Right atrium auricular region (tissue), 2 donors: Measurements from ENCODE around the gene TBC1D2. TPM values are rescaled to one million over a fixed set of nuclear protein-coding genes. Genes with fewer than 3 reads are reported as not detected.
A peak's percentile ranks its signal among the peaks of the same experiment; 100 is the strongest.

Experiments
- DNase-seq: peaks from one replicate; pipeline ENCODE4 v3.0.0-alpha.2; 2019; ENCODE audit warnings: low spot score
- H3K27ac ChIP-seq, 2 donors: fragments of 200-600 bp; sonication (generic); 1 replicate in 1 of 2; 2 replicates in 1 of 2; pipeline ENCODE4 v1.5.1; 2016 to 2019
- H3K27me3 ChIP-seq, 2 donors: fragments of 200-600 bp; sonication (generic); one replicate each; pipeline versions ENCODE4 v1.5.1 to v1.6.0; 2017 to 2019
- H3K36me3 ChIP-seq: fragments of 200-600 bp; sonication (generic); one replicate; pipeline ENCODE4 v1.5.1; 2016
- H3K4me1 ChIP-seq, 2 donors: fragments of 200-600 bp; sonication (generic); one replicate each; pipeline versions ENCODE4 v1.5.1 to v1.6.0; 2017 to 2019
- H3K4me3 ChIP-seq, 2 donors: fragments of 200-600 bp; sonication (generic); 1 replicate in 1 of 2; 2 replicates in 1 of 2; pipeline ENCODE4 v1.5.1; 2017 to 2019; ENCODE audit warnings: mild to moderate bottlenecking in 1 of 2, moderate library complexity in 1 of 2
- H3K9me3 ChIP-seq, 2 donors: fragments of 200-600 bp; sonication (generic); one replicate each; pipeline ENCODE4 v1.5.1; 2019
- CTCF ChIP-seq, 2 donors: fragments of 200-600 bp; sonication (generic); IDR thresholded peaks; one replicate each; pipeline ENCODE4 v1.5.1; 2019; ENCODE audit warnings: antibody characterized with exemption in 2 of 2
- total RNA-seq, 2 donors: library from RNA; depleted of rRNA; stranded (reverse); fragments of >200 nt; gene quantifications; one replicate each; pipeline ENCODE4 v1.1.0, GENCODE V29; 2016

TBC1D2 gene
- total RNA-seq, 2 donors from 2014 or later, result 2.6 to 4.6 TPM

- Histone ChIP-seq H3K27ac (no peak overlapping the region), H3K36me3 (no peaks in the 10 kb centered on the region), H3K4me1 (peaks cover 0 to 10% of the 10 kb centered on the region in 2 donors), H3K9me3 (no peaks in the 10 kb centered on the region), H3K27me3 (no peaks in the 10 kb centered on the region), H3K4me3 (no peak overlapping the region)
- no peak for DNase-seq
- no peak for TF ChIP-seq CTCF (IDR thresholded peaks at IDR 0.05)
Measured at GRCh38 chr9:98259791-98260190, 4.3 kb upstream of the TBC1D2 start.

- H3K27ac ChIP-seq, result peak overlapping the region; percentile 92 to 93
Measured at GRCh38 chr9:98256756-98257155, 1.3 kb upstream of the TBC1D2 start.

GRCh38 chr9:98255061-98255577 lies 330 bp downstream of the TBC1D2 start:
- peak overlapping the region; percentile 92 to 93 for H3K27ac ChIP-seq
- H3K36me3 ChIP-seq, result no peaks in the 10 kb centered on the region
- no peaks in the 10 kb centered on the region for H3K9me3 ChIP-seq
- DNase-seq, result no peak
- H3K4me3 ChIP-seq, result peak overlapping the region; percentile 74 to 80
- TF ChIP-seq CTCF (IDR thresholded peaks at IDR 0.05), result no peak
- H3K4me1 ChIP-seq, result peaks cover 0 to 29% of the 10 kb centered on the region in 2 donors
- no peaks in the 10 kb centered on the region for H3K27me3 ChIP-seq

More at GRCh38 chr9:98256756-98257155, 1.3 kb upstream of the TBC1D2 start:
- peaks cover 0 to 25% of the 10 kb centered on the region in 2 donors for H3K4me1 ChIP-seq
- no peak for TF ChIP-seq CTCF (IDR thresholded peaks at IDR 0.05)
- DNase-seq, result peak; percentile 50
- H3K9me3 ChIP-seq, result no peaks in the 10 kb centered on the region
- H3K36me3 ChIP-seq, result no peaks in the 10 kb centered on the region
- peak overlapping the region; percentile 74 to 80 for H3K4me3 ChIP-seq
- H3K27me3 ChIP-seq, result no peaks in the 10 kb centered on the region

- Histone ChIP-seq H3K27me3 (no peaks in the 10 kb centered on the region), H3K4me3 (peak overlapping the region; percentile 74 to 80), H3K9me3 (no peaks in the 10 kb centered on the region), H3K27ac (peak overlapping the region; percentile 92 to 93), H3K36me3 (no peaks in the 10 kb centered on the region), H3K4me1 (peaks cover 0 to 29% of the 10 kb centered on the region in 2 donors)
- no peak for DNase-seq
- TF ChIP-seq CTCF (IDR thresholded peaks at IDR 0.05), result no peak
Measured at GRCh38 chr9:98254228-98255060, 1.0 kb downstream of the TBC1D2 start.

GRCh38 chr9:98253565-98253964 lies 1.9 kb downstream of the TBC1D2 start:
- DNase-seq, result no peak
- TF ChIP-seq CTCF (IDR thresholded peaks at IDR 0.05), result no peak
- Histone ChIP-seq H3K27ac (no peak overlapping the region), H3K4me1 (peaks cover 0 to 33% of the 10 kb centered on the region in 2 donors), H3K36me3 (no peaks in the 10 kb centered on the region), H3K9me3 (no peaks in the 10 kb centered on the region), H3K27me3 (no peaks in the 10 kb centered on the region), H3K4me3 (no peak overlapping the region)
